ENCODE results near the gene MROH2A.

The MROH2A gene

GRCh38 chr2:233801357-233802131, 23.4 kb downstream of the MROH2A start:
- no peak for DNase-seq

- no peak for DNase-seq
Observed at GRCh38 chr2:233802132-233802815, 24.1 kb downstream of the MROH2A start.

GRCh38 chr2:233803292-233803911, 25.3 kb downstream of the MROH2A start:
- DNase-seq, result no peak

GRCh38 chr2:233803994-233804393, 25.9 kb downstream of the MROH2A start:
- no peak for DNase-seq

- no peak for DNase-seq
Observed at GRCh38 chr2:233807215-233807865, 29.2 kb downstream of the MROH2A start.

GRCh38 chr2:233807966-233808935, 30.1 kb downstream of the MROH2A start:
- DNase-seq, result no peak

GRCh38 chr2:233810385-233810784, 32.3 kb downstream of the MROH2A start:
- DNase-seq, result no peak

- no peak for DNase-seq
Observed at GRCh38 chr2:233811087-233811486, 33.0 kb downstream of the MROH2A start.

GRCh38 chr2:233811732-233812131, 33.6 kb downstream of the MROH2A start:
- no peak for DNase-seq

GRCh38 chr2:233813236-233814055, 35.3 kb downstream of the MROH2A start:
- DNase-seq, result no peak

GRCh38 chr2:233814056-233814835, 36.1 kb downstream of the MROH2A start:
- DNase-seq, result no peak

GRCh38 chr2:233815861-233816260, 37.7 kb downstream of the MROH2A start:
- DNase-seq, result no peak

- DNase-seq, result no peak
Observed at GRCh38 chr2:233816334-233816733, 38.2 kb downstream of the MROH2A start.

GRCh38 chr2:233816771-233817170, 38.6 kb downstream of the MROH2A start:
- DNase-seq, result no peak

GRCh38 chr2:233817361-233817911, 39.3 kb downstream of the MROH2A start:
- no peak for DNase-seq

- no peak for DNase-seq
Observed at GRCh38 chr2:233817995-233818638, 40.0 kb downstream of the MROH2A start.

- no peak for DNase-seq
Observed at GRCh38 chr2:233818639-233819621, 40.8 kb downstream of the MROH2A start.
